ENCODE data around the gene PAGE3.

The PAGE3 gene, protein sequence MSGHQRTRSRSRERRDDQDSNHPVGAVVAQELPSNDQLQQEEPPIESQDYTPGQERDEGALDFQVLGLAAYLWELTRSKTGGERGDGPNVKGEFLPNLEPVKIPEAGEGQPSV

DNA sequence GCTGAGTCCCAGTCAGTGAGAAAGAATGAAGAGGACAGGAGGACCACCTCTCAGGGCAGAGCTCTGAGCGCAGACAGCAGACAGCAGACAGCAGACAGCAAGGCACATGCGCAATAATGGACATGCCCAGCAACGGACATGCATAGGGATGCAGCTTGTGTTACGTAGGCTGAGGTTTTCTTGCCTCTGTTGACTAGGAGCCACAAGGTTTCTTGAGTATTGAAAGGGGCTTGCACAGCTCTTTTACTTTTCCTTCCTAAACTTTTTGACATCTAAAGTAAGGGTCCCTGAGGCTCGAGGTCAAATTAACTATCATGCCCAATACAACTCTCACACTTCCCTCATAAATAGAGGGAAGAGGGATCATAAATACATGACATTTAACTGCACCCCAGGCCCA, at the start of gene PAGE3:
TSS of gene PAGE3 (minus strand) at position 101 of the 400 bp plus-strand sequence. CDS start 1,013 bp downstream, outside the sequence.
- no peak for DNase-seq

DNA sequence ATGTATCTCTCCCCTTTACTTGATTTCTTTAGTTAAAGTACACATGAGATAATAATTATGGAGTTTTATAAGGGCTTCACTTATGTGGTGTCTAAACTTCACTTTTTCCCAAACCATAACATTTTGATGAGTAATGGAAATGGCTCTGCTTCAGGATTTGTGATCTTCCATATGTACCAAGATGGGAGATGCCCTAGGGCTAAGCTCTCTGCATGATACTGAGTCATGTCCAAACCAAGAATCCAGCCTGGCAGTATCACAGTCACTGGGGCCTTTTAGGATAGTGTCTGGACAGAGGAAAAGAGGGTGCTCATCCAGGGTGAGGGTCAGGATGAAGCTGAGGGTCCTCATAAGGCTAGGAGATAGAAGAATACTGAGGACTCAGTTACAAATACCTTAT, 47.9 kb upstream of the PAGE3 start:
- DNase-seq, result no peak

DNA sequence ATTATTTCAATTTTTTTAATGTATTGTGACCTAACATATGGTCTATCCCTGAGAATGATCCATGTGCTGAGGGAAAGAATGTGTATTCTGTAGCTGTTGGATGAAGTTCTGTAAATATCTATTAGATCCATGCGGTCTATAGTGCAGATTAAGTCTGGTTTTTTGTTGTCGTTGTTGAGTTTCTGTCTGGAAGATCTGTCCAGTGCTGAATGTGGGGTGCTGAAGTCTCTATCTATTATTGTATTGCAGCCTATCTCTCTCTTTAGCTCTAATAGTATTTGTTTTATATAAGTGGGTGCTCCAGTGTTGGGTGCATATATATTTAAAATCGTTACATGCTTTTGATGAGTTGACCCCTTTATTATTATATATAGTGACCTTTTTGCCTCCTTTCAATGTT, 26.2 kb upstream of the PAGE3 start:
- no peak for DNase-seq

DNA sequence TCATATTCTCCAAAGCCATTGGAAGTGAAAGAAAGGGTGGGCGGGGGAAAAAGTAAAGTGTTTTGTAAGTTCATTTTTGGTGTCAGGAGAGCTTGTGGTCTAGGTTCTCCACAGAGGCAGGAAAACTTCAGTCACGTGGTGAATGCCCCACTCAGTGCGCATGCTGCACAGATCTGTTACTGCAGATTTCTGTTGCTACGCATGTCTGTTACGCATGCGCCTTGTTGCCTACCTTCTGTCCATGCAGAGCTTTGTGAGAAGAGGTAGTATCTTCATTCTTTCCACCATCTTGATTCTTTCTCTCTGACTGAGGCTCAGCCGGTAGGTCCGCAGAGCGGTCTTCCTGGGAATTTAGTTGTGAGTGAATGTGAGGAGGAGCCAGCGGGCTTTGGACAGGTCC, 15.1 kb upstream of the PAGE3 start:
- no peak for DNase-seq

DNA sequence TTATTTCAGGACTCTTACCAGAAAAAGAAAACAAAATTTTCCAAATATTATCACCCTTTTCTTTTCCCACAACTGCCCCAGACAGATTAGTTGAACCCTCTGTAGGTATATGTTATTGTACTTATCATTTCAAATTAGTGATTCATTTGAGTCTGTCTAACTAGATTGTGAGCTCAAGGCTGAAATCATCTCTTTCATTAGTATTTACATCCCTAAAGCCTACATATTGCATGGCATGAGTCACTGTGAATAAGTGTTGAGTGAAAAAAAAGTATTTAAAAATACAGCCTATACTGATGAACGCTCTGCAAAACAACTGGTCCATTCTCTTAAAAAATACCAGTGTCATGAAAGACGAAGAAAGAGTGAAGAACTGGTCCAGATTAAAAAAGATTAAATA, 3.9 kb downstream of the PAGE3 start:
- DNase-seq, result no peak

DNA sequence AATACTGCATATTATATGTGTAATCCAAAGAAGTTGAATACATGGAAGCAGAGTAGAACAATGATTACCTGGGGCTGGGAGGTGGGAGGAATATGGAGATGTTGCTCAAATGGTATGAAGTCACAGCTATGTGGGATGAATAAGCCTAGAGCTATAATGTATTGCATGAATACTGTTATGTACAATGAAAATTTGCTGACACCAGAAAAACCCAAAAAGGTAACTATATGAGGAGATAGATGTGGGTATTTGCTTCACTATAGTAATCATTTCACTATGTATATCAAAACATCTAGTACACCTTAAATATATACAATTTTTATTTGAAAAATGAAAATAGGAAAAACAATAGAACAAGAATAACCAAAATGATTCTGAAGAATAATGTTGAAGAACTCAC, 11.2 kb downstream of the PAGE3 start:
- no peak for DNase-seq

DNA sequence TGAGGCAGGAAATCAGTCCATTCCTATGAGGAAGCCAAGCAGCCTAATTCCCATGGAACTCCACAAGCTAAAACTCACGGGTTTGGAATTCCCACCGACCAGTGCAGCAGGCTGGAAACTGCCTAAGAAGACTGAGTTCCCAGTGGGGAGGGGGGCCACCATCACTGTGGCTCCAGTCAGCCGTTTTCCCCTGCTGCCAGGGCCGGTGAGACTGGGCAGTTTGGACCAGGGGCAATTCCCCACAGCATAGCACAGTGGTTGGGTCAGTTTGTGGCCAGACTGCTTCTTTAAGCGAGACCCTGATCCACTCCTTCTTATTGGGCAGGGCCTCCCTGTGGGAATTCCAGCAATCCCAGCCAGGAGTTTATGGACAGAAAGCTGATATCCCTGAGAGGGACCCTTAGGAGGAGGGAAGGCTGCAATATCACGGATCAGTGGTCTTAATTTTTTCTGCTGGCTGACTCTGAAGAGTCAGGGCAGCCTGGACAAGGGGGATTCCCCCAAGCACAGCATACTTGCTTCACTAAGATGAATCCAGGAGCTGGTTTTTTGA, 23.9 kb downstream of the PAGE3 start:
- no peak for DNase-seq

DNA sequence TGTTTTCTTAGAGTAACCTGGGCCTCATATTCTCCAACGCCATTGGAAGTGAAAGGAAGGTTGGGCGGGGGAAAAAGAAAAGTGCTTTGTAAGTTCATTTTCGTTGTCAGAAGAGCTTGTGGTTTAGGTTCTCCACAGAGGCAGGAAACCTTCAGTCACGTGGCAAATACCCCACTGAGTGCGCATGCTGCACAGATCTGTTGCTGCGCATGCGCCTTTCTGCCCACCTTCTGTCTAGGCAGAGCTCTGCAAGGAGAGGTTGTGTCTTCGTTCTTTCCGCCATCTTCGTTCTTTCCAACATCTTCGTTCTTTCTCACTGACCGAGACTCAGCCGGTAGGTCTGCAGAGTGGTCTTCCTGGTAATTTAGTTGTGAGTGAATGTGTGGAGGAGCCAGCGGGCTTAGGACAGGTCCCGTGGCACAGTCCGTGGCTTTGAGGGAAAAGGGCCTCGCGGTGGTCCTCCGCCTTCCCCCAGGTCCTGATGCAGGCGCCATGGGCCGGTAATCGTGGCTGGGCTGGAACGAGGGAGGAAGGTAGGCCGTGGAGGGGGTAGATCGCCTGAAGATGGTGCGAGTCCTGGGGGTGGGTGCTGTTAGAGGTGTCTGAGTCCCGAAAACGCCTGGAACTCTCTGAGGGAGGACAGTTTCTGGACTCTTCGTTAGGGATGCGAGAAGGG, 44.5 kb downstream of the PAGE3 start, which contains the start of gene PAGE5:
TSS of gene PAGE5 (plus strand) at position 228 of the 676 bp plus-strand sequence. CDS start 1,037 bp downstream, outside the sequence.
- DNase-seq, result no peak

DNA sequence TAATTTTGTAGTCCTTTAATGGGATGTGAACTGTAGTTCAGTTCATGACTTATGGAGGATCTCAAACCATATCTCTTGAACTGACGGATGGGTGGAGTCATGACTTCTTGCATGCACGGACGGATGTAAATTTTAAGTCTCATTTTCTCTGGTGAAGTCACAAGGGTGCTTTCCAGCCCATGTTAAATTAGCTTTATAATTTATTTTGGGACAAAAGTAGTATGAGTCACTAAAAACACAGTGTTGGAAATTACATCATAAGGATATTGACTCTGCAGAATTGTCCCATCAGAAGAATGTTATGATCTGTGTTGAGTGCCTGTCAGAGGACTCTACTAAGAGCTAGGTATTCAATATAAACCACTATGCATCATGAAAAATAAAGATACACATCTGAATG, 51.3 kb downstream of the PAGE3 start:
- no peak for DNase-seq

DNA sequence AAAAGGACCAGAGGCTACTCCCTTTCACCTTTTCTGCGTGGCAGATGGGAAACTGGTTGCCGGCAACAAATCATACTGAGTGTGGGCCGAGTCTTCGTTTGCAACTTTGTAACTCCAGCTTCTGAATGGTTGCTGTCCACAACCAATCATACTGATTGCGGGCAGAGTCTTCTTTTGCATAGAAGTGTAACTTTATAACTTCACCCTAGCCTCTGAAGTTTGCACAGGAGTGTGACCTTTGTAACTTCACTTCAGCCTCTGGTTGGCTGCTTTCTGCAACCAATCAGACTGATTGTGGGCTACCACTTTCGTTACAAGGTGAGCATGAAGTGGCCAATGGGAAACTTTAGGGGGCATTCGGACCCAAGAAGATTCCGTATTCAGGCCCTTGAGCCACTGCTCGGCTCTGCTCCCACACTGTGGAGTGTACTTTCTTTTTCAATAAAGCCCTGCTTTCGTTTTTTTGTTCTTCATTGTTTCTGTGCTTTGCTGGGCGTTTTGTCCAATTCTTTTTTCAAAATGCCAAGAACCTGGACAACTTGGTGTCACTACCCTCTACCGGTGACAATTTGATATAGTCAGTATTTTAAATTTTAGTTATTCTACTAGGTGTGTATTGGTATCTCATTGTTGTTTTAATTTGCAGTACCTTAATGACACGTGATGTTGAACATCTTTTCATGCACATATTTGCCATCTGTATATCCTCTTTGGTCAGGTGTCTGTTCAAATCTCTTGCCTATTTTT, 53.6 kb downstream of the PAGE3 start:
- no peak for DNase-seq

Measured in NCI-H187 (cell line).